ENCODE data around the gene ACSS2. TPM values are rescaled to one million over a fixed set of nuclear protein-coding genes. Genes with fewer than 3 reads are reported as not detected.

ACSS2 gene
- total and polyA plus RNA-seq, 10 of the 15 experiments (the other 5 are each of a cell fraction or from before 2014, with no cell fraction given), result 2.8 to 37.2 (median 24.2) TPM

DNA sequence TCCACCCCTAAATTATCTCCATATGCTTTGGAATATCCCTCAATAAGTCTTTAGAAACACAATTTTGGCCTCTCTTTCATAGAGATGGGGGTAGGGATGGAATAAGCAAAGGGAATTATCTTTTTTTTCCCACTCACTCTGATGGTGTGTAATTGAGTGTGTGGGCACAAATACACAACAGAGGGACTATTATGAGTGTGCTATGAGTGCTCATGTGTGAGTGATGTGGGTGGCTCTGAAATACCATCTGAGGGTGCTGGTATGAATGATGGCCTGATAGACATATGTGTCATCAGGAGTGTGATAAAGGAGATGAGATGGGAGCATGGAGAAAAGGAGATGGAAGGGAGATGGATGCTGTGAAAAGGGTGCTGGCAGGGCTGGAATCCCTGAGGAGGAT lies 43.6 kb downstream of the ACSS2 start (continued):
- TF ChIP-seq, protein P1, sequence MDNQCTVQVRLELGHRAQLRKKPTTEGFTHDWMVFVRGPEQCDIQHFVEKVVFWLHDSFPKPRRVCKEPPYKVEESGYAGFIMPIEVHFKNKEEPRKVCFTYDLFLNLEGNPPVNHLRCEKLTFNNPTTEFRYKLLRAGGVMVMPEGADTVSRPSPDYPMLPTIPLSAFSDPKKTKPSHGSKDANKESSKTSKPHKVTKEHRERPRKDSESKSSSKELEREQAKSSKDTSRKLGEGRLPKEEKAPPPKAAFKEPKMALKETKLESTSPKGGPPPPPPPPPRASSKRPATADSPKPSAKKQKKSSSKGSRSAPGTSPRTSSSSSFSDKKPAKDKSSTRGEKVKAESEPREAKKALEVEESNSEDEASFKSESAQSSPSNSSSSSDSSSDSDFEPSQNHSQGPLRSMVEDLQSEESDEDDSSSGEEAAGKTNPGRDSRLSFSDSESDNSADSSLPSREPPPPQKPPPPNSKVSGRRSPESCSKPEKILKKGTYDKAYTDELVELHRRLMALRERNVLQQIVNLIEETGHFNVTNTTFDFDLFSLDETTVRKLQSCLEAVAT (IDR thresholded peaks at IDR 0.05), result no peak
- TF ChIP-seq SMARCA5 (IDR thresholded peaks at IDR 0.05), result no peak
- TF ChIP-seq, protein P2, sequence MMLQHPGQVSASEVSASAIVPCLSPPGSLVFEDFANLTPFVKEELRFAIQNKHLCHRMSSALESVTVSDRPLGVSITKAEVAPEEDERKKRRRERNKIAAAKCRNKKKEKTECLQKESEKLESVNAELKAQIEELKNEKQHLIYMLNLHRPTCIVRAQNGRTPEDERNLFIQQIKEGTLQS (IDR thresholded peaks at IDR 0.05; ENCODE audit: borderline replicate concordance, extremely low read depth, low read depth, low read length), result no peak

DNA sequence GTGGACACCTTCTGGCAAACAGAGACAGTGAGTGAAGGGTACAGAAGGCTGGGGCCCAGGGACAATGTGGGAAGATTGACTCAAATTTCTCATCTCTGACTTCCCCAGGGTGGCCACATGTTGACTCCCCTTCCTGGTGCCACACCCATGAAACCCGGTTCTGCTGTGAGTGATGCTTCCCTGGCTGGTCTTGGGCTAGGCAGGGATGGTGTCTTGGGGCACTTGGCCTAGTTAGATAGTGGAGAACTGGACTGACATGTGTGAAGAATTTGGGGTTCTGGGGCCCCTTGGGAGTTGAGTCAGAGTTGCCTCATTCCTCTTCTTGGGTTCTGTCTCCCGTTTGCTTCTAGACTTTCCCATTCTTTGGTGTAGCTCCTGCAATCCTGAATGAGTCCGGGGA lies 45.0 kb downstream of the ACSS2 start:
- RAD21 ChIA-PET (ENCODE audit: unreplicated experiment), result no interaction called here
- no peak for TF ChIP-seq SMC3 (IDR thresholded peaks at IDR 0.05; ENCODE audit: borderline replicate concordance, low read length)
- no peak for TF ChIP-seq EGR1 (IDR thresholded peaks at IDR 0.05; ENCODE audit: borderline replicate concordance in 1 of 2, low read depth in 2 of 2, low read length in 2 of 2)
- TF ChIP-seq TCF3 (IDR thresholded peaks at IDR 0.05; ENCODE audit: borderline replicate concordance, insufficient read depth, low read depth, low read length), result no peak
- TF ChIP-seq JUNB (IDR thresholded peaks at IDR 0.05), result no peak
- TF ChIP-seq SREBF2 (IDR thresholded peaks at IDR 0.05; ENCODE audit: low read length), result no peak
- TF ChIP-seq MYB (IDR thresholded peaks at IDR 0.05; ENCODE audit: borderline replicate concordance, low read depth, low read length), result no peak
- TF ChIP-seq NFIC (IDR thresholded peaks at IDR 0.05; ENCODE audit: low read depth, low read length), result no peak
- TF ChIP-seq, protein P3, sequence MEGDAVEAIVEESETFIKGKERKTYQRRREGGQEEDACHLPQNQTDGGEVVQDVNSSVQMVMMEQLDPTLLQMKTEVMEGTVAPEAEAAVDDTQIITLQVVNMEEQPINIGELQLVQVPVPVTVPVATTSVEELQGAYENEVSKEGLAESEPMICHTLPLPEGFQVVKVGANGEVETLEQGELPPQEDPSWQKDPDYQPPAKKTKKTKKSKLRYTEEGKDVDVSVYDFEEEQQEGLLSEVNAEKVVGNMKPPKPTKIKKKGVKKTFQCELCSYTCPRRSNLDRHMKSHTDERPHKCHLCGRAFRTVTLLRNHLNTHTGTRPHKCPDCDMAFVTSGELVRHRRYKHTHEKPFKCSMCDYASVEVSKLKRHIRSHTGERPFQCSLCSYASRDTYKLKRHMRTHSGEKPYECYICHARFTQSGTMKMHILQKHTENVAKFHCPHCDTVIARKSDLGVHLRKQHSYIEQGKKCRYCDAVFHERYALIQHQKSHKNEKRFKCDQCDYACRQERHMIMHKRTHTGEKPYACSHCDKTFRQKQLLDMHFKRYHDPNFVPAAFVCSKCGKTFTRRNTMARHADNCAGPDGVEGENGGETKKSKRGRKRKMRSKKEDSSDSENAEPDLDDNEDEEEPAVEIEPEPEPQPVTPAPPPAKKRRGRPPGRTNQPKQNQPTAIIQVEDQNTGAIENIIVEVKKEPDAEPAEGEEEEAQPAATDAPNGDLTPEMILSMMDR (IDR thresholded peaks at IDR 0.05 in 2 of 3, conservative IDR thresholded peaks at IDR 0.05 in 1 of 3; ENCODE audit: control insufficient read depth in 2 of 3, extremely low read depth in 1 of 3, insufficient read depth in 1 of 3, low read depth in 3 of 3, low read length in 3 of 3), result no peak
- no peak for TF ChIP-seq NR2C1 (IDR thresholded peaks at IDR 0.05)
- no peak for TF ChIP-seq WRNIP1 (IDR thresholded peaks at IDR 0.05; ENCODE audit: borderline replicate concordance, low read depth, low read length)
- TF ChIP-seq, protein P4, sequence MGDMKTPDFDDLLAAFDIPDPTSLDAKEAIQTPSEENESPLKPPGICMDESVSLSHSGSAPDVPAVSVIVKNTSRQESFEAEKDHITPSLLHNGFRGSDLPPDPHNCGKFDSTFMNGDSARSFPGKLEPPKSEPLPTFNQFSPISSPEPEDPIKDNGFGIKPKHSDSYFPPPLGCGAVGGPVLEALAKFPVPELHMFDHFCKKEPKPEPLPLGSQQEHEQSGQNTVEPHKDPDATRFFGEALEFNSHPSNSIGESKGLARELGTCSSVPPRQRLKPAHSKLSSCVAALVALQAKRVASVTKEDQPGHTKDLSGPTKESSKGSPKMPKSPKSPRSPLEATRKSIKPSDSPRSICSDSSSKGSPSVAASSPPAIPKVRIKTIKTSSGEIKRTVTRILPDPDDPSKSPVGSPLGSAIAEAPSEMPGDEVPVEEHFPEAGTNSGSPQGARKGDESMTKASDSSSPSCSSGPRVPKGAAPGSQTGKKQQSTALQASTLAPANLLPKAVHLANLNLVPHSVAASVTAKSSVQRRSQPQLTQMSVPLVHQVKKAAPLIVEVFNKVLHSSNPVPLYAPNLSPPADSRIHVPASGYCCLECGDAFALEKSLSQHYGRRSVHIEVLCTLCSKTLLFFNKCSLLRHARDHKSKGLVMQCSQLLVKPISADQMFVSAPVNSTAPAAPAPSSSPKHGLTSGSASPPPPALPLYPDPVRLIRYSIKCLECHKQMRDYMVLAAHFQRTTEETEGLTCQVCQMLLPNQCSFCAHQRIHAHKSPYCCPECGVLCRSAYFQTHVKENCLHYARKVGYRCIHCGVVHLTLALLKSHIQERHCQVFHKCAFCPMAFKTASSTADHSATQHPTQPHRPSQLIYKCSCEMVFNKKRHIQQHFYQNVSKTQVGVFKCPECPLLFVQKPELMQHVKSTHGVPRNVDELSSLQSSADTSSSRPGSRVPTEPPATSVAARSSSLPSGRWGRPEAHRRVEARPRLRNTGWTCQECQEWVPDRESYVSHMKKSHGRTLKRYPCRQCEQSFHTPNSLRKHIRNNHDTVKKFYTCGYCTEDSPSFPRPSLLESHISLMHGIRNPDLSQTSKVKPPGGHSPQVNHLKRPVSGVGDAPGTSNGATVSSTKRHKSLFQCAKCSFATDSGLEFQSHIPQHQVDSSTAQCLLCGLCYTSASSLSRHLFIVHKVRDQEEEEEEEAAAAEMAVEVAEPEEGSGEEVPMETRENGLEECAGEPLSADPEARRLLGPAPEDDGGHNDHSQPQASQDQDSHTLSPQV (IDR thresholded peaks at IDR 0.05), result no peak
- no peak for TF ChIP-seq ZZZ3 (IDR thresholded peaks at IDR 0.05; ENCODE audit: control insufficient read depth, insufficient read length, low read depth)

More for the DNA sequence above, 45.0 kb downstream of the ACSS2 start:
- WGBS (ENCODE audit: insufficient coverage, insufficient replicate concordance, low lambda C conversion rate, missing lambda C conversion rate), result 59% methylated on average over 3 of the region's 3 CpGs
- H3K27me3 ChIP-seq (replicated peaks in 1 of 2; ENCODE audit: control insufficient read depth in 2 of 2, insufficient read depth in 2 of 2, low read length in 1 of 2), result no peaks in the 10 kb centered on the region
- in situ Hi-C loops (cut with MboI), result no loop called here
- no peak overlapping the region for H3K4me3 ChIP-seq
- H4K20me1 ChIP-seq (ENCODE audit: control insufficient read depth, insufficient read depth), result no peaks in the 10 kb centered on the region
- CTCF ChIA-PET, result no interaction called here
- DNase-seq (ENCODE audit: low read depth, low spot score) (no peak), ATAC-seq (no peak), FAIRE-seq (no peak)
- intact Hi-C loops (cut with micrococcal nuclease; ENCODE audit: unreplicated experiment), result no loop called here
- no peaks in the 10 kb centered on the region for H3K4me1 ChIP-seq (ENCODE audit: control insufficient read depth, insufficient read depth, low read length)
- H3K27ac ChIP-seq (ENCODE audit: control insufficient read depth, insufficient read depth), result no peak overlapping the region
- H3K79me2 ChIP-seq (ENCODE audit: control insufficient read depth, insufficient read depth, low read length), result no peaks in the 10 kb centered on the region
- H3K9ac ChIP-seq (ENCODE audit: control insufficient read depth, insufficient read depth, low read length), result no peak overlapping the region
- H2AFZ ChIP-seq (ENCODE audit: control insufficient read depth, low read depth, low read length), result no peak overlapping the region
- POLR2A ChIA-PET, result interaction anchor here (0.5 kb wide), 1 partner anchor 48 kb away, joined by 3 read pairs; no protein-coding TSS in a partner anchor
- H3K9me3 ChIP-seq (replicated peaks; ENCODE audit: control insufficient read depth, insufficient read depth, low read length), result no peaks in the 10 kb centered on the region
- SMC1A ChIA-PET (ENCODE audit: uncharacterized antibody, unreplicated experiment), result interaction anchor here (0.7 kb wide), 1 partner anchor 41 kb away, joined by 3 read pairs; no protein-coding TSS in a partner anchor
- H3K4me2 ChIP-seq (ENCODE audit: control insufficient read depth, insufficient read depth), result no peak overlapping the region
- H3K36me3 ChIP-seq (ENCODE audit: control insufficient read depth in 2 of 2, insufficient read depth in 2 of 2, low read length in 1 of 2), result no peaks in the 10 kb centered on the region; a peak in 1 of 4 replicates
- no TSS peak for BruUV-seq (replicated peaks)

Measured in GM12878 (cell line).